Ishikawa (cell line): ENCODE measurements around the gene SMTNL2.

Experiments used
- EP300 ChIP-seq: IDR thresholded peaks from 2 replicates; pipeline ENCODE4 v1.6.1; 2012; ENCODE audit warnings: borderline replicate concordance
- MAX ChIP-seq: IDR thresholded peaks from 2 replicates; pipeline ENCODE4 v1.6.1; 2012
- RAD21 ChIP-seq: IDR thresholded peaks from 2 replicates; pipeline ENCODE4 v1.6.1; 2012; ENCODE audit warnings: low read depth
- REST ChIP-seq: IDR thresholded peaks from 2 replicates; pipeline ENCODE4 v1.6.1; 2012; ENCODE audit warnings: low read depth, mild to moderate bottlenecking
- TEAD4 ChIP-seq: IDR thresholded peaks from 2 replicates; pipeline ENCODE4 v1.6.1; 2012
- USF1 ChIP-seq: IDR thresholded peaks from 2 replicates; pipeline ENCODE4 v1.6.1; 2012

- TF ChIP-seq TEAD4 (no peak), EP300 (no peak), MAX (no peak), RAD21 (no peak), USF1 (no peak), REST (no peak)
Measured at GRCh38 chr17:4609761-4610160, 25.4 kb downstream of the SMTNL2 start.
